ENCODE measurements around the gene SERPINB6. TPM values are rescaled to one million over a fixed set of nuclear protein-coding genes. Genes with fewer than 3 reads are reported as not detected.

The SERPINB6 gene
- total and polyA plus RNA-seq, 9 of the 15 experiments (the other 6 are each of a cell fraction or from before 2014, with no cell fraction given), result 86.6 to 211 (median 143) TPM

DNA sequence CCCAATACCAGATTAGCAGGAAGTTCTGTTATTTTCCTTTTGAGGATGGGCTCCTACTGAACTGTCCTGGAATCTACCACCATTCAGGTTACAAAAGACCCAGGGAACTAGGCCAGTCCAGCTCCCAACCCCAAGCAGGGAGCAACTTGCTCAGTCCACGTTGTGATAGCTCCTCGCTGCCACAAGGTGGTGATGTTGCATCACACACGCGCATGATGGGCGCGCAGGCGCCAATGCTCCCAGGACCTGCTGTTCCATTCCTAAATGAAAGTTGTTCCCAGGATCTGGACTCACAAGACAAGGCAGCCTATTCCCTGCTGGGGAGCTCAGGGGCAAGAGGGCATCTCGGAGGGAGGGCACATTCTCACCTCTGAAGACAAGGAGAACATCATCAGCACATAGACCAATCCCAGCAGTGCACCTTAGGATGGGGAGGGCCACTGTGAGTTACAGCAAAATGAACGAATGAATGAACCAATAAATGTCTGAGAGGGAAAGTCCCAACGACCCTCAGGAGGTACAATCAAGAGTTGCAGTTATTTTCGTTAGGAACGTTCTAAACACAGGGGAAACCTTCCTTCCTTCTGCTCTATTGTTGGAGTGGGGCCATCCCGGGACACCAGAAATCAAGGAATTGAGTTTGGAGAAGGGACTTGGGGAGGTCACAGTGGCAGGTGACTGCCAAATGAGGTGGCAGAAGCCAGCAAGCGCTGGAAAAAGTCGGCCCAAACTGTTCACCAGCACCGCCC is 27.1 kb upstream of the SERPINB6 start (continued):
- TF ChIP-seq CEBPB (tag; IDR thresholded peaks at IDR 0.05) (peak; percentile 85), SMC3 (conservative IDR thresholded peaks at IDR 0.05; ENCODE audit: insufficient read depth, low read depth, low read length) (peak; percentile 48), LARP7 (IDR thresholded peaks at IDR 0.05) (peak; percentile 66; the same call in 1 of the 2 replicates), CC2D1A (IDR thresholded peaks at IDR 0.05) (peak; percentile 64; the same call in 1 of the 2 replicates), SMAD3 (CRISPR knock-in tag; conservative IDR thresholded peaks at IDR 0.05) (0 out of 2 replicates have a peak, but pooled peaks have one; percentile 10)
- TF ChIP-seq, protein P1, sequence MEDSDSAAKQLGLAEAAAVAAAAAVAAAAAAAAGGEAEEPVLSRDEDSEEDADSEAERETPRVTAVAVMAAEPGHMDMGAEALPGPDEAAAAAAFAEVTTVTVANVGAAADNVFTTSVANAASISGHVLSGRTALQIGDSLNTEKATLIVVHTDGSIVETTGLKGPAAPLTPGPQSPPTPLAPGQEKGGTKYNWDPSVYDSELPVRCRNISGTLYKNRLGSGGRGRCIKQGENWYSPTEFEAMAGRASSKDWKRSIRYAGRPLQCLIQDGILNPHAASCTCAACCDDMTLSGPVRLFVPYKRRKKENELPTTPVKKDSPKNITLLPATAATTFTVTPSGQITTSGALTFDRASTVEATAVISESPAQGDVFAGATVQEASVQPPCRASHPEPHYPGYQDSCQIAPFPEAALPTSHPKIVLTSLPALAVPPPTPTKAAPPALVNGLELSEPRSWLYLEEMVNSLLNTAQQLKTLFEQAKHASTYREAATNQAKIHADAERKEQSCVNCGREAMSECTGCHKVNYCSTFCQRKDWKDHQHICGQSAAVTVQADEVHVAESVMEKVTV (CRISPR knock-in tag; IDR thresholded peaks at IDR 0.05), result peak; percentile 77

DNA sequence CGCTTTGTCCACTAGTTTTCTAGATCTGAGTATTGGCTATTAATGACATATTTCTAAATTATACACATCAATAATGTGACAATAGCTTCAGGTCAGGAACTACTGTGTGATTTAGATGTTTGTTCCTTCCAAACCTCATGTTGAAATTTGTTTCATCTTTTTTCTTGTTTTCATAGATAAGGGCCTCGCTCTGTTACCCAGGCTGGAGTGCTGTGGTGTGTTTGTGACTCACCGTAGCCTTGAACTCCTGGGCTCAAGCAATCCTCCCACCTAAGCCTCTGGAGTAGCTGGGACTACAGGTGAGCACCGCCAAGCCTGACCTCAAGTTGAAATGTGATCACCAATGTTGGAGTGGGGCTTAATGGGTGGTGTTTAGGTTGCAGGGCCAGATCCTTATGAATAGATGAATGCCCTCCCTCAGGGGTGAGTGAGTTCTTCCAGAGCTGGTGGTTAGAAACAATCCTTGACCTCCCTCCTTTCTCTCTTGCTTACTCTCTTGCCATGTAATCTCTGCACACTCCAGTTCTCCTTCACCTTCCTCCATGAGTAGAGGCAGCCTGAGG is 22.5 kb upstream of the SERPINB6 start:
- no peaks in the 10 kb centered on the region; the same call in 1 of the 2 replicates for H3K9me3 ChIP-seq (replicated peaks; ENCODE audit: control insufficient read depth, insufficient read depth, low read depth, low read length)
- peaks cover 20% of the 10 kb centered on the region for H3K79me2 ChIP-seq (ENCODE audit: control insufficient read depth, insufficient read depth, low read length)
- H2AFZ ChIP-seq (ENCODE audit: low read depth, low read length), result peak overlapping the region; percentile 4; the same call in 1 of the 2 replicates
- FAIRE-seq, result peak; percentile 72
- 35% methylated on average over 4 of the region's 4 CpGs for WGBS (ENCODE audit: insufficient coverage, low coverage, missing lambda C conversion rate)
- peak in 1 of 4 experiments; percentile 85 for DNase-seq (ENCODE audit: extremely low read depth in 1 of 4, low spot score in 3 of 4)
- peak overlapping the region; percentile 20 for H3K27ac ChIP-seq (ENCODE audit: extremely low read depth, low read depth, low read length)
- peak overlapping the region in 1 of 2 experiments; percentile 0; a peak in 1 of 4 replicates for H3K9ac ChIP-seq (ENCODE audit: insufficient read depth in 1 of 2, low read depth in 2 of 2, low read length in 2 of 2)
- H3K4me1 ChIP-seq (replicated peaks in 1 of 2; ENCODE audit: control insufficient read depth in 2 of 2, insufficient read depth in 2 of 2, low read length in 2 of 2), result peaks cover 24 to 36% of the 10 kb centered on the region in 2 experiments
- no peak overlapping the region for H3K4me3 ChIP-seq
- H3K36me3 ChIP-seq (ENCODE audit: control insufficient read depth, insufficient read depth, low read length), result peaks cover 9% of the 10 kb centered on the region; the same call in 1 of the 3 replicates
- POLR2A ChIA-PET, result no interaction called here
- H3K27me3 ChIP-seq (ENCODE audit: control insufficient read depth in 2 of 2, insufficient read depth in 2 of 2, low read length in 2 of 2), result no peaks in the 10 kb centered on the region
- BruUV-seq (replicated peaks), result no TSS peak
- CTCF ChIA-PET (ENCODE audit: low intra/inter-chr PET ratio), result no interaction called here
- no peaks in the 10 kb centered on the region for H4K20me1 ChIP-seq (replicated peaks; ENCODE audit: control insufficient read depth, insufficient read depth, low read length)
- in situ Hi-C loops (cut with MboI) (loop anchor here (10.0 kb wide), 2 partner anchors 131 to 261 kb away; partner anchors contain the start of gene PSMG4), intact Hi-C loops (cut with micrococcal nuclease) (loop anchor here (10.0 kb wide), 1 partner anchor 261 kb away; the partner anchor contains the start of gene PSMG4)
- H3K4me2 ChIP-seq (ENCODE audit: insufficient read depth, low read length), result peak overlapping the region; percentile 4; the same call in 1 of the 2 replicates
- no peaks in the 10 kb centered on the region for H3K9me1 ChIP-seq (ENCODE audit: control insufficient read depth, insufficient read depth, low read length)
- no peak for ATAC-seq
- TF ChIP-seq SMARCE1 (IDR thresholded peaks at IDR 0.05) (peak; percentile 74; the same call in 1 of the 2 replicates), RBM22 (IDR thresholded peaks at IDR 0.05; ENCODE audit: low read depth, low read length, poor library complexity, severe bottlenecking) (no peak), SOX6 (IDR thresholded peaks at IDR 0.05) (no peak), SMARCA4 (IDR thresholded peaks at IDR 0.05) (peak; percentile 70), ZKSCAN8 (CRISPR knock-in tag; IDR thresholded peaks at IDR 0.05) (no peak), BRF1 (IDR thresholded peaks at IDR 0.05; ENCODE audit: borderline replicate concordance, extremely low read depth, insufficient read length) (no peak), RBM17 (IDR thresholded peaks at IDR 0.05; ENCODE audit: borderline replicate concordance, low read depth, low read length) (no peak), NCOA1 (IDR thresholded peaks at IDR 0.05; ENCODE audit: low read depth) (no peak), ZNF695 (CRISPR knock-in tag; IDR thresholded peaks at IDR 0.05) (no peak), PML (IDR thresholded peaks at IDR 0.05; ENCODE audit: low read length) (no peak), TEAD2 (tag; IDR thresholded peaks at IDR 0.05) (no peak), EP300 (IDR thresholded peaks at IDR 0.05; ENCODE audit: low read length) (peak; percentile 37; the same call in 1 of the 2 replicates), TAL1 (IDR thresholded peaks at IDR 0.05) (0 out of 2 replicates have a peak, but pooled peaks have one; percentile 4), BMI1 (IDR thresholded peaks at IDR 0.05; ENCODE audit: low read length) (no peak)

Measured in K562 (cell line).